NCI-H128 (cell line): ENCODE results near the gene PPOX.
A peak's percentile ranks its signal among the peaks of the same experiment; 100 is the strongest.

ENCODE experiments used
- DNase-seq: peaks from one replicate; lab custom pipeline; 2025; ENCODE audit not compliant: unreplicated experiment; lab: John Stamatoyannopoulos, UW

PPOX gene

DNA sequence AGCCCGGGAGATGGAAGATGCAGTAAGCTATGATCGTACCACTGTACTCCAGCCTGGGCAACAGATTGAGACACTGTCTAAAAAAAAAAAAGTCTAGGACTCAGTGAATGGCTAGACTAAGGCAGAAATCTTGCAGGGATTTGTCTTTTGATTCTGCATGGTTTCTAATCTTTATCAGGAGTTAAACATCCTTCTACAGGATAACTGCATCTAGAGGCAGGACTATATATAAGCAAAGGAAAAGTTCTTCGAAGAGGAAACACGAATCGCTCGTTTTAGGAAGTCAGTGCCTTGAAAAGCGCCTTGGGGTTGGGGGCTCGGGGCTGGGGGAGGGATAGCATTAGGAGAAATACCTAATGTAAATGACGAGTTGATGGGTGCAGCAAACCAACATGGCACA is 13.1 kb upstream of the PPOX start:
- no peak for DNase-seq

DNA sequence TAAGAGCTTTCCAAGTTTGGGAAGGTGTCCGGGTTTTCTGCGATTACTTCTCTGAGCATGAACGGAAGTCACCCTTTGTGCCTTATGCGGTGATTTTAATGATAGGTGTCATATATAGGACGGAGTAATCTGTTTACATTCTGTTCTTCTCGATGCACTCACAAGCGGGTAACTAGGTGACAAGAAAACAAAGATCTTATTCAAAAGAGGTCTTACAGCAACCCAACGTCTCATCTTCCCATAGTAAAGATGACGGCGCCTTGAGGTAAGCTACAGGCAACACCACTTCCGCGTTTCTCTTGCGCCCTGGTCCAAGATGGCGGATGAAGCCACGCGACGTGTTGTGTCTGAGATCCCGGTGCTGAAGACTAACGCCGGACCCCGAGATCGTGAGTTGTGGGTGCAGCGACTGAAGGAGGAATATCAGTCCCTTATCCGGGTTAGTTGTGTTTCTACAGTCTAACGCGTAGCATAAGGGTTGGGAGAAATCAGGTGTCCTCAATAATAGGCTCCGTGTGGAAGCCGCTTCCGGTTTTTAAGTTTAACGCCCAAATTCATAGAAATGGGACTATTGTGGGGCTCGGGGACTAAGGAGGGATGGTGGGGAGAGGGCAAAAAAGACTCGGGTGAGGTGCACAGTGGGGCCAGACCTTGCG is 12.4 kb upstream of the PPOX start, which contains the start of gene UFC1:
UFC1 (plus strand) TSS at position 297 of the 656 bp plus-strand sequence; CDS start at position 317, 20 bp downstream.
- DNase-seq, result peak; percentile 73

DNA sequence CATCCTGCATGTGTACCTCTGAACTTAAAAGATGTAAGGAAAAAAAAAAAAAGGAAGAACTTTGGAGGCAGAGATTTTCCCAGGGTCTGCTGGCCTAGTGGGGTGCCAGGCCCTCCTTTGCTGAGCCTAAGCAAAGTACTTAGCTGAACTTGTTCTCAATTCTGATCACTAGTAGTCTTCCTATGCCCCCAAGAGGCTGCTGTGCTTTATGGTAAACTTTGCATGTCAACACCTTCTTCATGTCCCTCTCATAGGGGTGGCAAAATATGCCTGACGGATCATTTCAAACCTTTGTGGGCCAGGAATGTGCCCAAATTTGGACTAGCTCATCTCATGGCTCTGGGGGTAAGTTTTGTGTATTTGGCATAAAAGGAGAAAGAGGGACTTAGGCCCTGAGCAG is 8.4 kb upstream of the PPOX start:
- no peak for DNase-seq

DNA sequence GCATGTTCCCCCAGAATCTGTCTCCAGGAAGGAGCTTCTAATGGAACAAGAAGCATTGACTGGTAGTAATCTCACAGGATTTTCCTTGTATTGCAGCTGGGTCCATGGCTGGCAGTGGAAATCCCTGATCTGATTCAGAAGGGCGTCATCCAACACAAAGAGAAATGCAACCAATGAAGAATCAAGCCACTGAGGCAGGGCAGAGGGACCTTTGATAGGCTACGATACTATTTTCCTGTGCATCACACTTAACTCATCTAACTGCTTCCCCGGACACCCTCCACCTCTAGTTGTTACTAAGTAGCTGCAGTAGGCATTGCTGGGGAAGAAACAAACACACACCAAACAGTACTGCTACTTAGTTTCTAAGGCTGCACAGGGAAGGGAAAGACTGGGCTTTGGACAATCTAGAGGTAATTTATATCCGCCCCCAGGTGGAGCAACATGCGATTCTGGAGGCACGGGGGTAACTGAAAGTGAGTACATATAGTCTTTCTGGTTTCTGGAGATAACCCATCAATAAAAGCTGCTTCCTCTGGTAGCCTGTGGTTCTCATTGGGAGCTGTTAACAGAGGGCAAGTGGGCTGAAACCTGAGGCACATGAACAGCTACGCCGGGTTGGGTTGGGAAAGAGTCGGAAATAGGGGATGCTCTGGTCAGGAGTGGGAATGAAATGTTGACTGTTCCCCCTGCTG is 7.8 kb upstream of the PPOX start:
- DNase-seq, result no peak

DNA sequence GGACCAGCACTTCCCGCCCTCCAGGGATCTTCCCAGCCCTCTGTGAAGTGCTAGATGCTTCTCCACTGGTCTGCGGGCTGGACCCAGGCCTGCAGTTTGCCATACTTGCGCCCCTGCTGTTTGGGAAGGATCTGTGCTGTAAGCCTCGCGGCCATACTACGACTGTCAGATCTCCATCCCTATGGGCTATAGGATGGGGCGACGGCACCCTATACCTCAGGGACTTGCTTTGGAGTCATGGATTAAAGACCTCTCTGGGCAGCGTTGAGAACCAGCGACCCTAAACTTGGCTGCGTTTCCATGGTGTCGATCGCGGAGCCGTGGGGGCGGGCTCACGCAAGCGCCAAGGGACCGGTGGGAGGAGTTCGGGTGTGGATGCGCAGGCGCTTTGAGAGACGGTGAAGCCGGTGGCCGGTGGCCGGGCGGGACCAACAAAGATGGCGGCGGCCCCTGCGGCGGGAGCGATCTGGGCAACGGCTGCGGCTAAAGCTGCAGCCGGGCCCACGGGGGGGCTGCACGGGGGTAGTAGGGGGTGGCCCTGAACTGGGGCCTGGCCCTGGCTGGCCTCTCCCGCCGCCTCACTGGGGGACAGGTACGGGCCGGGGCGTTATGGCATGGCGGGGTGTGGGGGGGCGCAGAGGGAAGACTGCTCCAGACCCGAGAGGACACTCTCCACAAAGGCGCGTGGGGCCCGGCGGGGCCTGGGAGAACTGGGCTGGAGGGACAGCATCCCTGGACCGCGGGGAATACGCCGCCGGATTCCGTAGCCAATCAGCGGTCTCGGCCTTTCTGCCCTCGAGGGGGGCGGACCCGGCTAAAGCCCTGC is 6.9 kb upstream of the PPOX start, which contains the start of gene USP21:
USP21 (plus strand) TSS at position 414 of the 826 bp plus-strand sequence. CDS start 1,141 bp downstream, outside the sequence.
- peak; percentile 91 for DNase-seq

DNA sequence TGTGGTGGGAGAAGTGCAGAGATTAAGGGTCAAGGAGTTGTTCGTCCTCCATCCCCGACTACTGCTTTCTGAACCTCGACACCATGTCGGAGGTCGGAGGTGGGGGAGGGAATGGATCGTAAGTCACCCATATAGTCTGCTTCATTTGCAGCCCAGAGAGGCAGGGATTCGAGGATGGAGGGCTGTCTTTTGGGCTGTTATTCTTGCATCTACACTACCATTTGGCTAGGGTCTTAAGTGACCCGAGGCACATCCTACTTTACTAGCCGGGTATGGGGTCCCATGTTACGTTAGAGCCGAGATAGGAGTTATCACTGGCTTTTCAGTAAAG is 6.3 kb upstream of the PPOX start:
- no peak for DNase-seq

DNA sequence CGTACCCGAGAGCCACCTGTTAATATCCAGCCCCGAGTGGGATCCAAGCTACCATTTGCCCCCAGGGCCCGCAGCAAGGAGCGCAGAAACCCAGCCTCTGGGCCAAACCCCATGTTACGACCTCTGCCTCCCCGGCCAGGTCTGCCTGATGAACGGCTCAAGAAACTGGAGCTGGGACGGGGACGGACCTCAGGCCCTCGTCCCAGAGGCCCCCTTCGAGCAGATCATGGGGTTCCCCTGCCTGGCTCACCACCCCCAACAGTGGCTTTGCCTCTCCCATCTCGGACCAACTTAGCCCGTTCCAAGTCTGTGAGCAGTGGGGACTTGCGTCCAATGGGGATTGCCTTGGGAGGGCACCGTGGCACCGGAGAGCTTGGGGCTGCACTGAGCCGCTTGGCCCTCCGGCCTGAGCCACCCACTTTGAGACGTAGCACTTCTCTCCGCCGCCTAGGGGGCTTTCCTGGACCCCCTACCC is 5.5 kb upstream of the PPOX start:
- no peak for DNase-seq

DNA sequence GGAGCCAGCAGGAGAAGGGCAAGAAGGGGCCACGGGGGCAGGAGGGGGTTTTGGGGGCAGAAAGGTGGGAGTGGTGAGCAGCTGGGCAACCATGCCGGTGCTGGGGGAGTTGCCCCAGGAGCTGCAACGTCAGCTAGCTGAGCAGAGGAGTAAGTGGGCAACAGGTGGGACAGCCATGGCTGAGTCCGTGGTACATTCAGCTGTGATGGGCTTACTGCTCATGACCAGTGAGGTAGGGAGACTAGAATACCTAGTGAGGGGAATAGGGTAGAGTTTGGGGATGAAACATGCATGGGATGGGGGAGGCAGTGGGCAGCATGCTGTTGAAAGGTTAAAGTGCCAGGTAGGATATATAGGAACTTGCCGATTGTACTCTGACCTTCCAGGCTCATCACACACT is 4.6 kb upstream of the PPOX start:
- DNase-seq, result no peak

DNA sequence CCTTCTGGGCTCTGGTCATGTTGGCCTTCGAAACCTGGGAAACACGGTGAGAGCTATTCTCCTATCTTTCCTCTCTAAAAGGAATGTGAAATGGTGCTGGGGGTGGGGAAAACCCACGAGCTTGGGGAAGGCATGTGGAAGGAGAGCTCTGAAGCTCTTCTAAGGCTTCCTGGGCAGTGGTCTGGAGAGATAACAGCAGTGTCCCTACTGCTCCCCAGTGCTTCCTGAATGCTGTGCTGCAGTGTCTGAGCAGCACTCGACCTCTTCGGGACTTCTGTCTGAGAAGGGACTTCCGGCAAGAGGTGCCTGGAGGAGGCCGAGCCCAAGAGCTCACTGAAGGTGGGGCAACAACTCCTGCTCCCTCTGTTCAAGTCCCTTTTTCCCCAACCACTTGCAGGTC is 4.2 kb upstream of the PPOX start:
- no peak for DNase-seq

DNA sequence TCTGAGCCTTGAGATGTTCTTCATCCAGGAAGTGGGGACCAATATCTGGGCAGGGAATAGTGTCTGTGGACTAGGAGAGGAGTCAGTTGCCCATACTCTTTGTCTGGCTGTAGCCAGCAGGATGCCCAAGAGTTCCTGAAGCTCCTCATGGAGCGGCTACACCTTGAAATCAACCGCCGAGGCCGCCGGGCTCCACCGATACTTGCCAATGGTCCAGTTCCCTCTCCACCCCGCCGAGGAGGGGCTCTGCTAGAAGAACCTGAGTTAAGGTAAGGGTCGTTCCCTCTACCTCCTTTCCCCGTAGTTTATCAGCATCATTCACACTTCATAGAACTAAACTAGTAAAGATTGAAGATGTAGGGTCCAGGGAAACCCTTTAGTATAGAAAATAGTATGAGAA is 3.4 kb upstream of the PPOX start:
- no peak for DNase-seq

DNA sequence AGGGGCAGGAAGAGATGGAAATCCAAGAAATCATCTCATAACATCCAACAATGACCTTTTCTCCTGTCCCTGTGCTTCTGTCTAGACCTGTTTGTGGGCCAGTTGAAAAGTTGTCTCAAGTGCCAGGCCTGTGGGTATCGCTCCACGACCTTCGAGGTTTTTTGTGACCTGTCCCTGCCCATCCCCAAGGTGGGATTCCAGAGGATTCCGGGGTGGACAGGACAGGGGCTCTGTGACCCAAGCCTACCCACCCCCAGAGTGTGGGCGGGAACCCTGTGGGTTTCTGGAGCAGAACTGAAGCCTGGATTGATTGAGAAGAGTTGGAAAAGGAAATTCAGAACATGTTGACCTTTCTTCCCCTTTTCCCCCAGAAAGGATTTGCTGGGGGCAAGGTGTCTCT is 2.4 kb upstream of the PPOX start:
- no peak for DNase-seq

DNA sequence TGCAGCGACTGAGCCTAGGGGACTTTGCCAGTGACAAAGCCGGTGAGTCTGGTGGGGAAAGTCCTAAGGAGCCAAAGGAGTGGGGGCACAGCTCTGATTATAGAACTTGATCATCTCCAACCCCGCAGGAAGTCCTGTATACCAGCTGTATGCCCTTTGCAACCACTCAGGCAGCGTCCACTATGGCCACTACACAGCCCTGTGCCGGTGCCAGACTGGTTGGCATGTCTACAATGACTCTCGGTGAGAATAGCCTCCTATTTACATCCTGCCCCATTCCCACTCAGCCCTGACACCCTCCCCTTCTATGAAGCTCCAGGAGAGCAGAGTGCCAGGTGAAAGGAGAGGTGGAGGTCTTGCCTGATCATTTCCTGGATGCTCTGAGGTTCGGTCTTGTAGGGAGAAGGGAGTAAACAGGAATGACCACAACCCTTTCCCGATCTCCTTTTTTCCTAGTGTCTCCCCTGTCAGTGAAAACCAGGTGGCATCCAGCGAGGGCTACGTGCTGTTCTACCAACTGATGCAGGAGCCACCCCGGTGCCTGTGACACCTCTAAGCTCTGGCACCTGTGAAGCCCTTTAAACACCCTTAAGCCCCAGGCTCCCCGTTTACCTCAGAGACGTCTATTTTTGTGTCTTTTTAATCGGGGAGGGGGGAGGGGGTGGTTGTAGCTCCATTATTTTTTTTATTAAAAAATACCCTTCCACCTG is 1.2 kb upstream of the PPOX start:
- no peak for DNase-seq

DNA sequence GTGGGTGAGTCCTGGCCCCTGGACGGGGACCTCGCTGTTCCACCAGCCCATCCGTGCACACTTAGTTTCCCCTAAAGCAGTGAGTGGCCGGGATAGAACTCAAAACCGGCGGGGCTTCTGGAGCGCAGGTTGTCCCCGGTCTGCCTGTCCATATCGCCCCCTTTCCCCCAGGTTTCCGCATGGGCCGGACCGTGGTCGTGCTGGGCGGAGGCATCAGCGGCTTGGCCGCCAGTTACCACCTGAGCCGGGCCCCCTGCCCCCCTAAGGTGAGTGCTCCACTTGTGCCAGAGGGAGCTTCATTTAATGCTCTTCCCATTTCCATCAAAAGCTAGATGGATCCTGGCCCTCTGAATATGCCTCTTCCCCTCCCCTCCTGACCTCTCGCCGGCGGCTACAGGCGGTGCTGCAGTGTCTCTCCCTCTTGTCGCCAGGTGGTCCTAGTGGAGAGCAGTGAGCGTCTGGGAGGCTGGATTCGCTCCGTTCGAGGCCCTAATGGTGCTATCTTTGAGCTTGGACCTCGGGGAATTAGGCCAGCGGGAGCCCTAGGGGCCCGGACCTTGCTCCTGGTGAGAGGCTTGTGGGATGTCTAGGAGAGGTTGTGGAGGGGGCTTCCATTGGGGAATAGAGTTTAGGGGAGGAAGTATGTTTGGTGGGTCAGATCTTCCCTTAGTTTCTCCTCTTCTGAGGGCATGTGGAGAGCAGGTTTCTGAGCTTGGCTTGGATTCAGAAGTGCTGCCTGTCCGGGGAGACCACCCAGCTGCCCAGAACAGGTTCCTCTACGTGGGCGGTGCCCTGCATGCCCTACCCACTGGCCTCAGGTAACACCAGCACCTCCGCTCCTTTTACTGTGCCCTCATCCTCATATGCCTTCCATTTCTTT is 683 bp downstream of the PPOX start:
- no peak for DNase-seq

DNA sequence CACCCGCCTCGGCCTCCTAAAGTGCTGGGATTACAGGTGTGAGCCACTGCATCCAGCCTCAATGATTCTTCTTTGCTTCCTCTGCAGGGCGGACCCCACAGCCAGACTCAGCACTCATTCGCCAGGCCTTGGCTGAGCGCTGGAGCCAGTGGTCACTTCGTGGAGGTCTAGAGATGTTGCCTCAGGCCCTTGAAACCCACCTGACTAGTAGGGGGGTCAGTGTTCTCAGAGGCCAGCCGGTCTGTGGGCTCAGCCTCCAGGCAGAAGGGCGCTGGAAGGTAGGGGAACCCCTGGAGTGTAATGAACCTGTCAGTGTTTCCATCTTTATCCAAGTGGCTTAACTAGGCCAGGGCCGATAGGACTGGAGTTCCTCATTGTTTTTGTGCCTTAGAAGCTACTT is 2.7 kb downstream of the PPOX start:
- DNase-seq, result no peak

DNA sequence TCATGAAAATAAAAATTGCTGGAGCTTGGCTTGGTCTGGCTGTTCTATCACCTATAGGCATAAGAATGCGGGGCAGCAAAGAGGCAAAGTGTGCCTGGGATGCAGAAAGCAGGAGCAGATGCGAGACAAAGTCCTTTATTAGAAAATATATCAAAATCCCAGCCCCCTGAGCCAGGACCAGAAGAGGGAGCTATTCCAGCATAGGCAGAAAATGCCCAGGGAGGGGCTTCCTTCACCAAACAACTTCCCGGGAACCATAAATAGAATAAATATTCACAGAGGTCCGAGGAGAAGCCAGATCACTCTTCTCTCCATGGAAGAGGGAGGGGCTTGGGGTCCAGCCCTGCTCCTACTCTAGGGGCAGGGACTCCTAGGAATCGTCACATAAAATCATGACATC is 5.0 kb downstream of the PPOX start:
- no peak for DNase-seq

DNA sequence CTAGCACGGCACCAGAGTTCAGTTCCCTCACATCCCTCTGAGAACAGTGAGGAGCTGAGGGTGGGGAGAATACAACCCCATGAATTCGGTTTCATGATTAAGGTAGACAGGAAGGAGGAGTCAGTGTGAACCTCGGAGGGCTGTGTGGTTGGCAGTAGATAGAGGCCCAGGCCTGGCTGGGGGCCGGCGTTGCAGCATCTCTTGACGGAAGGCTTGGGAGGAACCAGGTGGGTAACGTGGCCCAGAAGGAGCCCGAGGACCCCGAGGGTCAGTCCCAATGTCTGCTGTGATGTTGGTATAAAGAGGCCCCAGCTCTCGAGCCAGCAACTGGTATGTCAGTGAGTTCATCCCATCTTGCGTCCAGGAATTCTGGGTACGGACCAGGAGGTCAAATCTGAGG is 5.5 kb downstream of the PPOX start:
- no peak for DNase-seq

DNA sequence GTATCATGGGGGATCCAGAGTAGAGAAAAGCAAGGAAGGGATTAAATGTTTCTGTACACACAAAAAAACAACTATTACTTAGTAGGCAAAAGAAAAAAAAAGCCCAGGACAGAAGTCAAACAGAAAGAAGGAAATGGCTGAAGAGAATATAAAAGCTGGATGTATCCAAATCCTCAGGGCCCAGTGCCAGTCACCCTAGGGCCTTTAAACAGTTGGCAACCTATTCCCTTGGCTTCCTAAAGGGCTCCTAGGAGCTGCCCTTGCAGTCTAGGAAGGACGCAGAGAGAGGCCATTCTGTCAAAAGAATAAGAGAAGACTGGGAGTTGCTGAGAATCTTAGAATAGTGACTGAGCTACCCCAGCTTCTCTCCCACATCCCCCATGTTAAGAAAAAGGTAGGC is 6.1 kb downstream of the PPOX start:
- DNase-seq, result no peak

DNA sequence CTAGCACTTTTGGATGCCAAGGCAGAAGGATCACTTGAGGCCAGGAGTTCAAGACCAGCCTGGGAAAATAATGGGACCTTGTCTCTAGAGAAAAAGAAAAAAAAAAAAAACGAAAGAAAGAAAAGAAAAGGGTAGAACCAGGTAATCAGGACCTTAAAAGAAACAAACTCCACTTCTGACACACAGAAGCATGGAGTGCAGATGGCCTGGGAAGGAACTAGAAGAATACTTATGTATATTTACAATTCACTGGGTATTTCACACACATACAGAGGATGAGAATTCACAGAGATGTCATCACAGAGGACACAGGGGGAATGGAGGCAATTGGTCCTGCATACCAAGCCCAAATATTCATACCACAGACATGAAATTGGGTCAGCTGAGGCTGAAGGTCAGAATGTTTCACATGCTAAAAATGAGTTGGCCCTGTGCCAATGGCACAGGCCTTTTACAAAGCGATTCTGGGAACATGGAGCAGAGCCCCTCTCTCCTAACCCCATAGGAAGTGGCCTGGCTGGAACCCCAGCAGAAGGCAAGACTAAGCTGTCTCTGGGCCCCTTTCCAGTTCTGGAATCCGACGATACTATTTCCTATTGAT is 6.7 kb downstream of the PPOX start:
- no peak for DNase-seq

DNA sequence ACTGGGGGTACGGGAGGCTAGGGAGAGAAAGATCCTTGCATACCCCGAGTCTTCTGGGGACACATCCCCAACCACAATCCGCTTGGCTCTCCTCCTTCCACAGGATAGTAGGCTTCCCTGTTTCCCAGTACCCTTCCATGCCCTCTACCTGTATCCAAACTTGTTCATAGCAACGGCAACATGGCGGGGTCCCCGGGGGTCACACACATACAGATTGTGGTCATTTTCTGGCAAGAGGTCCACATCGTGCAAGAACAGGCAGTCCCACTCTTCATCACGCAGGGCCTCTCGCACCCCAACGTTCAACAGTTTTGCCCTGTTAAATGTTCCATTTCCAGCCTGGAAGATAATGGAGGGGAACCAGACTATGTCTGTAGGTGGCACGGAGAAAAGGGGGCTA is 7.5 kb downstream of the PPOX start:
- DNase-seq, result no peak

DNA sequence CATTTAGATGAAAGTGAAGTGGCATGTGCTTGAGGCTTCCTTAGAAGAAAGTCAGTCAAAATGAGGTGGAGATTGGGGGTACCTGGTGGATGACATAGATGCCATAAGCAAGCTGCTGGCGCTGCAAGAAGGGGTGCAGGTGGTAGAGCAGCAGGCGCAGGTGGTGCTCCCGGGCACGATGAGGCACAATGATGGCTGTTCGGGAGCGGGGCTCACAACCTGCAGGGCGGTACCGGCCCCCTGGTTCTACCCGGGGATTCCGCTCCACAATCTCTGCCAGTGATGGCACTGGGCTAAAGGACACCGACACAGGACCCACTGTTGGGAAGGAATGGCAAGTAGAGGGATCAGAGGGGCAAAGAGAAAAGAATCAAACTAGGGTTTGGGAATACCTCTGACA is 8.7 kb downstream of the PPOX start:
- no peak for DNase-seq
